GM21381 (cell line): ENCODE measurements around the gene FASTKD1.
A peak's percentile ranks its signal among the peaks of the same experiment; 100 is the strongest.
"Not testable (repeated sequence)": the region's sequence is repeated elsewhere in the genome, so short reads cannot be mapped to it uniquely, and the experiment has no call there.

Experiments used
- ATAC-seq: cut with Tn5 transposase; IDR thresholded peaks from one replicate; pipeline ENCODE4 v1.9.1; 2021; ENCODE audit warnings: mild to moderate bottlenecking, moderate library complexity; ENCODE audit not compliant: unreplicated experiment

FASTKD1 gene

DNA sequence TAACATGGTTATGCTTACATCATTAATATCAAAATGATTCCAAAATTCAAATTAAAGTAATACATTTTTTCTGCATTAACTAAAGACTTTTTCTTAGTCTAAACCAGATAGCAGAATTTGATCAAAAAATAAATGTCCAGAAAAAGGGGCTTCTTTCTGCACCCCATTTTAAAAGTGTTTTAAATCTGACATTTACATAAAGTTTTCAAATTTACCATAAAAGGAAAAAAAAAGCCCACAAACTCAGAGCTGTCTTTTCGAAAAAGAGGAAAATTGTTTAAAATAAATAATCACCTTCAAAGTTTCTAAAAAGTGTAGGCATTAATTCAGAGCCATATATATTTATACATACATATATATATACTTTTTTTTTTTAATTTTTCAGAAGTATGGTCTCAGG is 1.5 kb downstream of the FASTKD1 start:
- no peak for ATAC-seq

DNA sequence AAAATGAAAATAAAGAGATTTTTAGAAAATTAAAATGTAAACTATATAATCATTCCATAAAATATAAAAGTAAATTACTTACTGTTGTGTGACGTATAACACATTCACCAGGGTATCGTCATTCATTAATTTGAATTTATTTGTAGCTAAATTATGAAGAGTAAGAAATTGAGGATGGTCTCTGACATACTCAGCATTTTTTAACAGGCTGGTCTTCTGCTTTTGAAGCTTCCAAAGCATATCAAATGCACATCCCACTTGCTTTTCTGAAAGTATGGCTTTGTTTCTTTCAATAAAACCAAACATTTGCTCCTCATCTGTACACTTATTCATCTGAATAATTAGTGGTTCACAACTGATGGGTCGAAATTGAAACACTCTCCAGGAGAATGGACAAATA is 2.1 kb downstream of the FASTKD1 start:
- ATAC-seq = no peak

GRCh38 chr2:169570752-169571151 is 2.9 kb downstream of the FASTKD1 start:
- ATAC-seq = not testable (repeated sequence)

- no peak for ATAC-seq
Observed at GRCh38 chr2:169569948-169570347, 3.7 kb downstream of the FASTKD1 start.

- no peak for ATAC-seq
Observed at GRCh38 chr2:169565686-169566085, 8.0 kb downstream of the FASTKD1 start.

- ATAC-seq = no peak
Observed at GRCh38 chr2:169562519-169562918, 11.1 kb downstream of the FASTKD1 start.

DNA sequence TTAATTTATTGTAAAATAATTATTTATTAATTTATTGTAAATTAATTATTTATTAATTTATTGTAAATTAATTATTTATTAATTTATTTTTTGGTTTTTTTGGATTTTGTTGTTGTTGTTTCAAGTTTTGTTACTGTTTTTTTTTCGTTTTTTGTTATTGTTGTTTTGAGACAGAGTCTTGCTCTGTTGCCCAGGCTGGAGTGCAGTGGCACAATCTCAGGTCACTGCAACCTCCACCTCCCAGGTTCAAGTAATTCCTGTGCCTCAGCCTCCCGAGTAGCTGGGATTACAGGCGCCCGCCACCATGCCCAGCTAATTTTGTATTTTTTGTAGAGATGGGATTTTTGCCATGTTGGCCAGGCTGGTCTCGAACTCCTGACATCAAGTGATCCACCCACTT is 11.6 kb downstream of the FASTKD1 start:
- ATAC-seq = not testable (repeated sequence)

GRCh38 chr2:169561364-169561763 is 12.3 kb downstream of the FASTKD1 start:
- ATAC-seq = no peak

DNA sequence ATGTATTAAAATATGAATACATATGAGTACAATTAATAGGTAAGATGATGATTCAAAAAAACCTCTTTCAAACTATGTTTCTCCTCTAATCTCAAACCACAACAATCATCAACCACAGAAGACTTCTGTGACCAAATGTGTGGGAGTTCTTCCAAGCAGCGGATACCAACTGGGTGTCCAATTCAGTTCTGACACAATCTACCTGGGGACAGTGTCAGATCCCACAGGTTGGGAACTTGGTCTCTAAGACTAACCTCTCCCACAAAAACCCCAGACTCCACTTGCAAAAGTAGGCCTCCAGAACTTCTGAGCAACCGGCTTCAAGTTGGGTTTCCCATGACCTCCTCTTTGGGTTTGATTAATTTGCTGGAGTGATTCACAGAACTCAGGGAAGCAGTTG is 26.9 kb downstream of the FASTKD1 start:
- no peak for ATAC-seq

GRCh38 chr2:169542433-169542832 is 31.2 kb downstream of the FASTKD1 start:
- ATAC-seq = no peak

DNA sequence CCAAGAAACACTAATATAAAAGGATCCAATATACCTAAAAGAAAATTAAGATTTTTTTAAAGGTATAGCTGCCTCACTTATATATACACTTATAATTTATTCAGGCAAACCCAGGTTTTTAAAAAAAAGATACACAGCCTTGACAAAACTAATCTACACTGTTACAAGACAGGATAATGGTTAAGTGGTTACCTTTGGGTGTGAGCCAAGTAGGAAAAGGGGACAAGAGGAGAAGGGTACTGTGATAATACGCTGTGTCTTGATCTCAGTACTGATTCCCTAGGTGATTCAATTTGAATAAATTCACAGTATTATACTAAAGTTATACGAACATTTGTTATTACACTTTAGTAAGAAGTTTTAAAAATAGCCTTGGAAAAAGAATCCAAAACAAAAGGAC is 33.5 kb downstream of the FASTKD1 start:
- no peak for ATAC-seq

DNA sequence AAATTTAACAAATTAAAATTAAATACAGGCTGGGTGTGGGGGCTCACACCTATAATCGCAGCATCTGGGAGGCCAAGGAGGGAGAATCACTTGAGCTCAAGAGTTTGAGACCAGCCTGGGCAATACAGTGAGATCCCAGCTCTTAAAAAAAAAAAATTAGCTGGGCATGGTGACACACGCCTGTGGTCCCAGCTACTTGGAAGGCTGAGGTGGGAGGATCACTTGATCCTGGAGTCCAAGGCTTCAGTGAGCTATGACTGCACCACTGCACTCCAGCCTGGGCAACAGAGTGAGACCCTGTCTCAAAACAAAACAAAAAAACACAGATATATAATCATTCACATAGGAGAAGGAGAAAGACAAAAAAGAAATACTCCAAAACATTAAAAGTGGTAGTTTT is 34.2 kb downstream of the FASTKD1 start:
- ATAC-seq = not testable (repeated sequence)

DNA sequence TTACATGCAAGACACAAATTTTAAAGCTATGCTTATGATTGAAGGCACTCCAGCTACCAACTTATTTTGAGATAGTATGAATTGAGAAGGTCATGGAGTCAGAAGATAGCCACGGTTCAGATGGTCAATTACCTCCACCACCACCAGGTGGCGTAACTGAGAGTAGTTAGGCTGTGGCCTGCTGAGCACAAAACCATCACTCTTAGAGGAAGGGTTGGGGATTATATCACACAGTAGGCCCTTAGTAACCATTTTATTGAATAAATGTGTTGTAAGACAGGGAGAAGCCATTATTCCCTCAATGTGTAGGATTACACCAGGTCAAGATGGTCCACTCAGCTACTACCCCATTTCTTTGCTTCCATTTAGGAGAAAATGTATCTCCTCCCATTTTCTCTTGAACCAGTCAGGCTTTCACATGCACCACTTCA is 45.4 kb downstream of the FASTKD1 start:
- ATAC-seq = peak; percentile 84

- no peak for ATAC-seq
Observed at GRCh38 chr2:169526451-169526850, 47.2 kb downstream of the FASTKD1 start.

GRCh38 chr2:169525434-169525833 is 48.2 kb downstream of the FASTKD1 start:
- ATAC-seq = no peak

GRCh38 chr2:169523681-169524080 is 50.0 kb downstream of the FASTKD1 start:
- ATAC-seq = no peak

- no peak for ATAC-seq
Observed at GRCh38 chr2:169520896-169521295, 52.8 kb downstream of the FASTKD1 start.

DNA sequence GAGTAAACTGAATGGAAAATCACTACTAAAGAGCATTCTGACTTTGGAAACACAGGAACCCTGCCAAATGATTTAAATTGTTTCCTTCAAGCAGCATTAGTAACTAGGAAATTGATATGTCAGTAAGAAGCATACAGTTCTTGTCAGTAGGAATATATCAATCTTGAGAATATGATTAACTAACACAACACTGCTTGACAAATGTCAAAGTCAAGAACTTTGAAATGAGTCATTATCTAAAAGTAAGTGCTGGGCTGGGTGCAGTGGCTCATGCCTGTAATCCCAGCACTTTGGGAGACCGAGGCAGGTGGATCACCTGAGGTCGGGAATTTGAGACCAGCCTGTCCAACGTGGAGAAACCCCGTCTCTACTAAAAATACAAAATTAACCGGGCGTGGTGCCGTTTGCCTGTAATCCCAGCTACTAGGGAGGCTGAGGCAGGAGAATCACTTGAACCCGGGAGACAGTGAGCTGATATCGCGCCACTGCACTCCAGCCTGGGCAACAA is 57.1 kb downstream of the FASTKD1 start:
- ATAC-seq = not testable (repeated sequence)

DNA sequence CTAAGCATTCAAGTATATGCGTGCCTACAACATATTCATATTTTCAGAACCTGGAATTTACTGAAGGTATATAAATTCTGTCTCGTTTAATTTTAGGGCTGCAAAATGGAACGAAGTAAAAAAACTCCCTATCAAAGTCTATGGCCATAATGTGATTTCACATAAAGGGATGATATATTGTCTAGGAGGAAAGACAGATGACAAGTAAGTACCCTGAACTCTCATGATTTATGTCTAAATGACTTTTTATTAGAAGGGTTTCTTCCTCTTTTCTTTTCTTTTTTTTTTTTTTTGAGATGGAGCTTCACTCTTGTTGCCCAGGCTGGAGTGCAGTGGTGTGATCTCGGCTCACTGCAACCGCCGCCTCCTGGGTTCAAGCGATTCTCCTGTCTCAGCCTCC is 58.9 kb downstream of the FASTKD1 start:
- ATAC-seq = not testable (repeated sequence)

GRCh38 chr2:169513926-169514325 is 59.7 kb downstream of the FASTKD1 start:
- no peak for ATAC-seq

DNA sequence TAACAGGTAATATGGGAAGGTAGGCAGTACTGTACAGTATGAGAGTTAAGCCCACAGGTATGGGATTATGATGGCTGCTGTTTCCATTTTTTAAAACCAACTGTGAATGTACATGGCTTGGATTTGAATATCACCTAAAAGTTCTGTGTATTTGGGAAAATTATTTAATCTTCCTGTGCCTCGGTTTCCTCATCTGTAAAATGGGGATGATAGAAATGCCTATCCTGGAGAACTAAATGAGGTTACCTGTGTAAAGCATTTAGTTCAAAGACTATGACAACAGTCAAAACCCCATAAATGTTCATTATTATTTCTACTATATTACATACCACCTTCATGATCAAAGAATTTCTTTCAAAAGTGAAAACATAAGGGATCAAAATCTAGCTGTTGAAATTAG is 60.6 kb downstream of the FASTKD1 start:
- no peak for ATAC-seq

DNA sequence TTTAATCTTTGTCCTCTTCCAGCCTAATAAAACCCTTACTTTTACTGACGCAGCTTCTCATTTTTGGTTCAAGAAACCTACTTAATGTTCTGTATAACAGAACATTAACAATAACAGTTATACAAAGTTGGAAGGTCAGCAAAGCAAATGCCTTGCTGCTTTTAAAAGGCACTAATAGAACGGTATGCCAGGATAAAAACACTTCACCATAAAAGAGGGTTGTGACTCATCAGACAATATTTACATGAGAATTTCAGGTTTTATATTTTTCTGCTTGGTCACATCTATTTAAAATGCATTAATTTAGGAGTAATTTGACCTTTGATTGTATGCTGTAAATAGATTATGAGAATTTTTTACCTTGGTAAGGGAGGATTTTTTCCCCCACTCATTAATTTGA is 61.1 kb downstream of the FASTKD1 start:
- ATAC-seq = no peak

DNA sequence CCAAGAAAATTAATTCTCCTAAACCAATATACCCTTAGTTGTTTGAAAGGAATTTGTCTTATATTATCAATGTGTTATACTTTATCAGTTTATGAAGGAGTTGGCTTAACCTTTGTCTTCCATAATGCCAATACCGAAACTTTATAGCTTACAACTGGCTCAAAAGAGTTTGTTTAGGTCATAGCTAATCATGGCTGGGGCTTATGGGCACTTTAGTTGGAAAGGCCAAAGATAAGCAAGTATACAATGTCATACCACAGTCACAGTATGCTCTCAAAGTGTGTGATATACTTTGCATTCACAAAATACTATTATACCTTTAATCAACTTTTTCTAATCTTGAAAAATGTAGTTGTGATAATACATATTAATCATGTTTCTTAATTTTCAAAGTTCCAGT is 61.8 kb downstream of the FASTKD1 start:
- ATAC-seq = no peak

GRCh38 chr2:169510496-169510895 is 63.2 kb downstream of the FASTKD1 start:
- no peak for ATAC-seq
